Measurements from ENCODE around the gene CBR3.

Gene CBR3

DNA sequence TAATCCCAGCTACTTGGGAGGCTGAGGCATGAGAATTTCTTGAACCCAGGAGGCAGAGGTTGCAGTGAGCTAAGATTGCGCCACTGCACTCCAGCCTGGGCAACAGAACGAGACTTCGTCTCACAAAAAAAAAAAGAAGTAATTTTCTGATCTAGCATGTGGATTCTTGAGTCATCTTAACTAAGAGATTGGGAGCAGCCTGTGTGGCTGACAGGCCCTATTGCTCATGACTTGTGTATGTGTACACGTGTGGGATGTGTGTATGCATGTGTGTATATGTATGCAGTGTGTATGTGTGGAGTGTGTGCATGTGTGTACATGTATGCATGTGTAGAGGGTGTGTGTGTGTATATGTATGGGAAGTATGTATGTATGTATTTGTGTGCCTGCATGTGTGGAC is 51.2 kb downstream of the CBR3 start:
- H3K27ac ChIP-seq (ENCODE audit: low read depth, low read length), result no peak overlapping the region
- H3K27me3 ChIP-seq (ENCODE audit: control insufficient read depth, insufficient read depth, low read length), result no peaks in the 10 kb centered on the region
- H3K4me1 ChIP-seq (ENCODE audit: control insufficient read depth, insufficient read depth, low read length), result peaks cover 7% of the 10 kb centered on the region
- H3K36me3 ChIP-seq (ENCODE audit: control insufficient read depth, insufficient read depth, low read length), result no peaks in the 10 kb centered on the region
- H3K9me3 ChIP-seq (ENCODE audit: control insufficient read depth, insufficient read depth, low read depth, low read length), result no peaks in the 10 kb centered on the region
- no peak overlapping the region for H3K4me3 ChIP-seq (ENCODE audit: low read depth, low read length)
- H3K9ac ChIP-seq (ENCODE audit: low read length), result no peak overlapping the region

DNA sequence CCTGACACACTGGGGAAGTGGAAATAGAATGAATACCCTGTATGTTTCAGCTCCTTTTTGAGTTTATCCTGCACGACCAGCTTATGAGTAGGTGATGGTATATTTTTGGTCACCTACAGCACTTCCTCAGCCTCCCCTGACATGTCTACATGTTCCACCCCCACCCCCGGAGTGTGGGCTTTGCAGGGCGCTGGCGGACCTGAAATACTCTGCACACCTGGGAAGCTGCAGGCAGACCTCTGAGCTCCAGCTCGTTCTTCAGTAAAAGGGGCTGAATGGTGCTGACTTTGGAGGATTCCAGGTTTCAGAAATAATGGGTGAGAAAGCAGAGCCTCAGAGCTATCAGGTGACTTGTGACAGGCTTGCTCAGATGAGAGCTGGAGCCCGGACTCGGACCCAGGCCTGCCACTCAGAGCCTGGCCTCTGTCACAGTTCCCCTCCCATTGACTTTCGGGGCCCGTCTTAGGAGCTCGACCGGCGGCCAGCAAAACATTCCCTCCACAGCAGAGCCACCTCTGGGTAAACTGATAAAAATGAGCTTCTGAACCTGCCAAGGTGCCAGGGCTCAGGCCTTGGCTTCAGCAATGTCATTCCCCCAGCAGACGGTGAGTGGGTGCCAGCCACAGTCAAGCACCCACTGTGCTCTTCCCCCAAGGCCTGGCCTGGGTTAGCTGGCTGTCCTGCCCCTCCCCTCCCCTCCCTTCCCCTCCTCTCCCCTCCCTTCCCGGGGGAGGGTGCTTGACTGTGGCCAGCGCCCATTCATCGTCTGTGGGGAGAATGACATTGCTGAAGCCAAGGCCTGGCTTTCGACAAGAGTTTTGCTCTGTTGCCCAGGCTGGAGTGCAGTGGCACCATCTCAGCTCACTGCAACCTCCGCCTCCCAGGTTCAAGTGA is 51.9 kb downstream of the CBR3 start:
- H3K4me1 ChIP-seq (ENCODE audit: control insufficient read depth, insufficient read depth, low read length), result peaks cover 7% of the 10 kb centered on the region
- H3K9me3 ChIP-seq (ENCODE audit: control insufficient read depth, insufficient read depth, low read depth, low read length), result no peaks in the 10 kb centered on the region
- no peaks in the 10 kb centered on the region for H3K36me3 ChIP-seq (ENCODE audit: control insufficient read depth, insufficient read depth, low read length)
- no peak overlapping the region for H3K27ac ChIP-seq (ENCODE audit: low read depth, low read length)
- H3K9ac ChIP-seq (ENCODE audit: low read length), result no peak overlapping the region
- no peaks in the 10 kb centered on the region for H3K27me3 ChIP-seq (ENCODE audit: control insufficient read depth, insufficient read depth, low read length)
- H3K4me3 ChIP-seq (ENCODE audit: low read depth, low read length), result no peak overlapping the region

DNA sequence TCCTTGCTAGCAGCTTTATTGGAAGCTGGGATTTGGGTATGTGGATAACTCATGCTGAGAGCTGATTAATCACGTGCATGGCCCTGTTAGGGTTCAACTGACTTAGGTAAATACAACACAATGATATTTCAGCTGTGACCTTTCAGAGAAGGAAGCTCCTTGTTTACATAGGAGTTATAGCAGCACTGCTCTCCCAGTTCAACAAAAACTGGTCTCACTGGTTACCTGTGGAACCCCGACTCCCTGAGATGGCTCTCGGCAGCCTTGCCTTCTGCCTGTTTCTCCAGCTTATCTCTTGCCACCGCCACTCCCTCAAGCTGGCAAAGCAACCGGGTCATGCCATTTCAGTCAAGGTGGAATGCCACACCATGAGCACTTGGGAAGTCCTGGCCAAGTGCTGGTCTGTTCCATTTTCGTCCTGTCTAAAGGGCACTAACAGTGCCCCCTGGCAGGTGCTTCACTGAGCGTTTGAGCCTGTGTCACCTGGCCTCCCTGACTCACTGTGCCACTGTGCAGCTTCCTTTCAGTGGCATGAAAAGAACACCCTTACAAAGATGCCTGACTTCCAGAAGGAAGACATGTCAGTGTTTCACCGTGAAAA is 53.3 kb downstream of the CBR3 start:
- Histone ChIP-seq H3K9me3 (ENCODE audit: control insufficient read depth, insufficient read depth, low read depth, low read length) (no peaks in the 10 kb centered on the region), H3K27me3 (ENCODE audit: control insufficient read depth, insufficient read depth, low read length) (no peaks in the 10 kb centered on the region), H3K4me1 (ENCODE audit: control insufficient read depth, insufficient read depth, low read length) (peaks cover 10% of the 10 kb centered on the region), H3K27ac (ENCODE audit: low read depth, low read length) (no peak overlapping the region), H3K4me3 (ENCODE audit: low read depth, low read length) (no peak overlapping the region), H3K9ac (ENCODE audit: low read length) (no peak overlapping the region), H3K36me3 (ENCODE audit: control insufficient read depth, insufficient read depth, low read length) (no peaks in the 10 kb centered on the region)

DNA sequence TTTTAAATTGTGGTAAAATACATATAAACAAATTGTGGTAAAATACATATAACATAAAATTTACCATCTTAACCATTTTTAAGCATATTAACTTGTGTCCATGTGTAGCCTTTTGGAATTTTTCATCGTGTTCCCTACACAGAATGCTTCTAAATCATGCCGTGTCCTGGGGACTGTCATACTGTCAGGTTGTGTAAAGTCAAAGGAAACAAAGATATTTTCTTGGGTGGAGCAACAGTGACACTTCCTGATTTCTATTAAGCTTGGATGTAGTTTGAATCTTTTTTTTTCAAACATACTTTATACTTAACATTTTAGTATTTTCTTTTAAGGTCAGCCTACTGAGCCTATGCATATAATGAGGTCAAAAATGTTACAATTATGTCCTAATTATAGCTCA is 54.1 kb downstream of the CBR3 start:
- H3K9ac ChIP-seq (ENCODE audit: low read length), result no peak overlapping the region
- no peak overlapping the region for H3K4me3 ChIP-seq (ENCODE audit: low read depth, low read length)
- no peaks in the 10 kb centered on the region for H3K36me3 ChIP-seq (ENCODE audit: control insufficient read depth, insufficient read depth, low read length)
- peaks cover 16% of the 10 kb centered on the region for H3K4me1 ChIP-seq (ENCODE audit: control insufficient read depth, insufficient read depth, low read length)
- no peak overlapping the region for H3K27ac ChIP-seq (ENCODE audit: low read depth, low read length)
- no peaks in the 10 kb centered on the region for H3K9me3 ChIP-seq (ENCODE audit: control insufficient read depth, insufficient read depth, low read depth, low read length)
- no peaks in the 10 kb centered on the region for H3K27me3 ChIP-seq (ENCODE audit: control insufficient read depth, insufficient read depth, low read length)

DNA sequence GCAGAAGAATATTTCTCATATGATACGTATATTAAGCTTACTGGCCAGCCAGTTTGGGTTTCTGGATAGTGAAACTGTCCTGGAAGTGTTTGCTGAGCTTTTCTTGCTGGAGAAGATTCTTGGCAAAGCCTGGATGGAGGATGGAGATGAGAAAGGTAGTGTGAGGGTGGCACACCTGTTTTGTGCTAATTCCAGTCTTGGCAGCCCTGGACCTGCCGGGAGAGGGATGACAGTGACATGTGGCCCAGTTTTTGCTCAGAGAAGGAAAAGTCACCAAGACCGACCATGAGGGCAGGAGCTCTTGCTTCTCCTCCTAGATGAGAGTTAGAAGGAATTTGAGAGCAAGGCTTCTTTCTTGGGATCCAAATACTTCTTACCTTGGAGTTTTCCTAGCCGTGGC is 55.9 kb downstream of the CBR3 start:
- H3K9ac ChIP-seq (ENCODE audit: low read length), result no peak overlapping the region
- no peaks in the 10 kb centered on the region for H3K9me3 ChIP-seq (ENCODE audit: control insufficient read depth, insufficient read depth, low read depth, low read length)
- H3K27ac ChIP-seq (ENCODE audit: low read depth, low read length), result no peak overlapping the region
- no peaks in the 10 kb centered on the region for H3K27me3 ChIP-seq (ENCODE audit: control insufficient read depth, insufficient read depth, low read length)
- no peak overlapping the region for H3K4me3 ChIP-seq (ENCODE audit: low read depth, low read length)
- no peaks in the 10 kb centered on the region for H3K36me3 ChIP-seq (ENCODE audit: control insufficient read depth, insufficient read depth, low read length)
- H3K4me1 ChIP-seq (ENCODE audit: control insufficient read depth, insufficient read depth, low read length), result peaks cover 16% of the 10 kb centered on the region

DNA sequence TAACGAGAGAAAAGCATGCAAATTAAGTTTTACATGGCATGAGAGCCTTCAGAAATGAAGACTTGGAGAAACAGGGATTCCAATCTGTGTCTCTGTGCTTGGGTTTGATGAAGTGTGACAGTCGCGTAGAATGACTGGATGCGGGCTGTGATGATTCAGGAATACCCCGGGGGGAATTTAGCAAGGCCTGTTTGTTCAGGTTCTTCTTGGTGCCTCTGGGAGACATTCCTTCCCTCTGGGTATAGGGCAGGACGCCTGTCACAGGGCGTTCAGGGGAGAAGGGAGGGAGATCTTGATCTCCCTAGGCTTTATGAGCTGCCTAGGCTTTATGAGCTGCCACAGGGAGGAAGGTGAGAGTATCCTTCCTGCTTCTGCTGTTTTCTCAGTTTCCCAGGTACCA is 58.3 kb downstream of the CBR3 start:
- no peak overlapping the region for H3K27ac ChIP-seq (ENCODE audit: low read depth, low read length)
- H3K4me1 ChIP-seq (ENCODE audit: control insufficient read depth, insufficient read depth, low read length), result peaks cover 10% of the 10 kb centered on the region

DNA sequence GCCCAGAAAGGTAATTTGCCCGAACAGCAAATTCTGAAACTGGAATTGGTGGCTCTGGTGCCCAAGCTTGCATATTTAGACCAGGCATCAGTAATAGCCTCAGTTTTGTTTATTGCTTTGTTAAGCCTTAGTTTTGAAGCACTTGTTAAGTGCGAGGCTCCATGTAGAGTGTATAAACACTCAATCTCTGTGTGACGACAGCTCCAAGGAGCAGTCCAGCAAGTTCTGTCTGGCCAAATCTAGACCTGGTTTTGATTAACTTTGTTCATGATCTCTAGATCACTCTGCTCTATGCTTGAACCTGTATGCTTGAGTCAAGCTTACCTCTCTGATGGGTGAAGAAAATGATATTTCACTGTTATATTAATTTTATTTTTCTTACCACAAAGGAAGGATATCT is 59.1 kb downstream of the CBR3 start:
- Histone ChIP-seq H3K27me3 (ENCODE audit: control insufficient read depth, insufficient read depth, low read length) (no peaks in the 10 kb centered on the region), H3K4me3 (ENCODE audit: low read depth, low read length) (no peak overlapping the region), H3K36me3 (ENCODE audit: control insufficient read depth, insufficient read depth, low read length) (no peaks in the 10 kb centered on the region), H3K9ac (ENCODE audit: low read length) (no peak overlapping the region), H3K27ac (ENCODE audit: low read depth, low read length) (no peak overlapping the region), H3K4me1 (ENCODE audit: control insufficient read depth, insufficient read depth, low read length) (peaks cover 10% of the 10 kb centered on the region), H3K9me3 (ENCODE audit: control insufficient read depth, insufficient read depth, low read depth, low read length) (no peaks in the 10 kb centered on the region)

More for the DNA sequence above, 58.3 kb downstream of the CBR3 start:
- Histone ChIP-seq H3K36me3 (ENCODE audit: control insufficient read depth, insufficient read depth, low read length) (no peaks in the 10 kb centered on the region), H3K27me3 (ENCODE audit: control insufficient read depth, insufficient read depth, low read length) (no peaks in the 10 kb centered on the region), H3K4me3 (ENCODE audit: low read depth, low read length) (no peak overlapping the region), H3K9me3 (ENCODE audit: control insufficient read depth, insufficient read depth, low read depth, low read length) (no peaks in the 10 kb centered on the region), H3K9ac (ENCODE audit: low read length) (no peak overlapping the region)

DNA sequence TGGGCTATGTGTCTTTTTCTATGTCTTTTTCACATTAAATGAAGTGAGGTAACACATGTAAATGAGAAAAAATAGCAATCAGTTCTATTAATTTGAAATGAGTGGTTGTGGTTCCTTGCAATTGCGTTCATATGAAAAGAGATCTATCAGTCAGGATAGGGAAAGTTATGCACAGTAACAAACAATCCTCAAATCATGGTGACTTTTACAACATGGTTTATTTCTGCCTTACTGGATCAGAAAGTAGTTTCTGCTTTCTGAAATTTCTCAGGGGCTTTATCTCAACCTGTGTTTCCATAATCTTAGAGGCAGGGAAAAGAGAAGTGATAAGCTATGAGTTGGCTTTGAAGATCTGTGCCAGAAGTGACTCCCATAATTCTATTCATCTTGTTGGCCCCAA is 60.7 kb downstream of the CBR3 start:
- Histone ChIP-seq H3K4me3 (ENCODE audit: low read depth, low read length) (no peak overlapping the region), H3K4me1 (ENCODE audit: control insufficient read depth, insufficient read depth, low read length) (peaks cover 10% of the 10 kb centered on the region), H3K27ac (ENCODE audit: low read depth, low read length) (no peak overlapping the region), H3K9me3 (ENCODE audit: control insufficient read depth, insufficient read depth, low read depth, low read length) (no peaks in the 10 kb centered on the region), H3K27me3 (ENCODE audit: control insufficient read depth, insufficient read depth, low read length) (no peaks in the 10 kb centered on the region), H3K36me3 (ENCODE audit: control insufficient read depth, insufficient read depth, low read length) (no peaks in the 10 kb centered on the region), H3K9ac (ENCODE audit: low read length) (no peak overlapping the region)

All from HUES6 (cell line).